ENCODE results near the gene SLC22A6.

Gene SLC22A6

GRCh38 chr11:62984451-62984991 is at the start of gene SLC22A6:
Gene SLC22A6, minus strand, starts transcription at chr11:62984967. Its CDS starts 277 bp downstream, at chr11:62984690.
- peak in 4 of 14 donors; percentile 22 to 58 (median 42) for DNase-seq

- no peak for DNase-seq
These were observed 47.7 kb upstream of the SLC22A6 start for GRCh38 chr11:63032457-63032856.

GRCh38 chr11:63023841-63024648 is 39.3 kb upstream of the SLC22A6 start:
- DNase-seq: peak; percentile 24 to 86 (median 70)

GRCh38 chr11:63023222-63023814 is 38.6 kb upstream of the SLC22A6 start:
- peak in 1 of 14 donors; percentile 20 for DNase-seq

GRCh38 chr11:63022441-63022840 is 37.7 kb upstream of the SLC22A6 start:
- DNase-seq: no peak

- DNase-seq: peak in 3 of 14 donors; percentile 7 to 66 (median 7)
These were observed 36.0 kb upstream of the SLC22A6 start for GRCh38 chr11:63020671-63021291.

- DNase-seq: no peak
These were observed 34.7 kb upstream of the SLC22A6 start for GRCh38 chr11:63019506-63019905.

GRCh38 chr11:63017306-63017974 is 32.7 kb upstream of the SLC22A6 start:
- peak in 1 of 14 donors; percentile 57 for DNase-seq

GRCh38 chr11:63015521-63016215 is 30.9 kb upstream of the SLC22A6 start, which contains the start of gene SLC22A8:
Gene SLC22A8, minus strand, starts transcription at chr11:63015841. Its CDS starts 883 bp downstream, at chr11:63014958.
- no peak for DNase-seq

- DNase-seq: no peak
These were observed 29.8 kb upstream of the SLC22A6 start for GRCh38 chr11:63014408-63015055.

GRCh38 chr11:63012839-63013238 is 28.1 kb upstream of the SLC22A6 start:
- DNase-seq: no peak

GRCh38 chr11:63012430-63012829 is 27.7 kb upstream of the SLC22A6 start:
- peak in 1 of 14 donors; percentile 20 for DNase-seq

- no peak for DNase-seq
These were observed 26.2 kb upstream of the SLC22A6 start for GRCh38 chr11:63010934-63011439.

- DNase-seq: no peak
These were observed 23.2 kb upstream of the SLC22A6 start for GRCh38 chr11:63007920-63008319.

GRCh38 chr11:63001456-63001855 is 16.7 kb upstream of the SLC22A6 start:
- DNase-seq: no peak

GRCh38 chr11:62999649-63000048 is 14.9 kb upstream of the SLC22A6 start:
- no peak for DNase-seq

GRCh38 chr11:62999156-62999555 is 14.4 kb upstream of the SLC22A6 start:
- no peak for DNase-seq

GRCh38 chr11:62996271-62996670 is 11.5 kb upstream of the SLC22A6 start:
- DNase-seq: no peak

GRCh38 chr11:62994775-62995174 is 10.0 kb upstream of the SLC22A6 start:
- DNase-seq: no peak

GRCh38 chr11:62988276-62988675 is 3.5 kb upstream of the SLC22A6 start:
- no peak for DNase-seq

Measured in C1 segment of cervical spinal cord (tissue), 14 donors.